PC-9 (cell line): ENCODE measurements around the gene VAMP8.
"Not testable (repeated sequence)": the region's sequence is repeated elsewhere in the genome, so short reads cannot be mapped to it uniquely, and the experiment has no call there.

ENCODE experiments used
- CTCF ChIP-seq: fragments of 200-600 bp; sonication (generic); conservative IDR thresholded peaks from 2 replicates; pipeline ENCODE4 v1.6.1; 2017; ENCODE audit warnings: mixed run types, antibody characterized with exemption, mild to moderate bottlenecking, moderate library complexity
- EZH2 ChIP-seq: fragments of 200-600 bp; sonication (generic); IDR thresholded peaks from 2 replicates; pipeline ENCODE4 v1.8.0; 2017; ENCODE audit warnings: antibody characterized with exemption, low read depth

DNA sequence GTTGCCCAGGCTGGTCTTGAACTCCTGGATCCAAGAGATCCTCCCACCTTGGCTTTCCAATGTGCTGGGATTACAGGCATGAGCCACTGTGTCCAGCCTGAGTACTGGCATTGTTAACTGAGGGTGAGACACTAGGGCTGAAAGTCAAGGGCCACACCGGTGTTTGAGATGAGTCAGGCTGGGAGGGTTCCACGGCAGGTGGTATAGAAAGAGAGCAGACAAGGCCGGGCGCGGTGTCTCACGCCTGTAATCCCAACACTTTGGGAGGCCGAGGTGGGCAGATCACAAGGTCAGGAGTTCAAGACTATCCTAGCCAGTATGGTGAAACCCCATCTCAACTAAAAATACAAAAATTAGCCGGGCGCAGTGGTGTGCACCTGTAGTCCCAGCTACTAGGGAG is 14.9 kb downstream of the VAMP8 start:
- not testable (repeated sequence) for TF ChIP-seq CTCF, EZH2
